ENCODE data around the gene WRAP73.

DNA sequence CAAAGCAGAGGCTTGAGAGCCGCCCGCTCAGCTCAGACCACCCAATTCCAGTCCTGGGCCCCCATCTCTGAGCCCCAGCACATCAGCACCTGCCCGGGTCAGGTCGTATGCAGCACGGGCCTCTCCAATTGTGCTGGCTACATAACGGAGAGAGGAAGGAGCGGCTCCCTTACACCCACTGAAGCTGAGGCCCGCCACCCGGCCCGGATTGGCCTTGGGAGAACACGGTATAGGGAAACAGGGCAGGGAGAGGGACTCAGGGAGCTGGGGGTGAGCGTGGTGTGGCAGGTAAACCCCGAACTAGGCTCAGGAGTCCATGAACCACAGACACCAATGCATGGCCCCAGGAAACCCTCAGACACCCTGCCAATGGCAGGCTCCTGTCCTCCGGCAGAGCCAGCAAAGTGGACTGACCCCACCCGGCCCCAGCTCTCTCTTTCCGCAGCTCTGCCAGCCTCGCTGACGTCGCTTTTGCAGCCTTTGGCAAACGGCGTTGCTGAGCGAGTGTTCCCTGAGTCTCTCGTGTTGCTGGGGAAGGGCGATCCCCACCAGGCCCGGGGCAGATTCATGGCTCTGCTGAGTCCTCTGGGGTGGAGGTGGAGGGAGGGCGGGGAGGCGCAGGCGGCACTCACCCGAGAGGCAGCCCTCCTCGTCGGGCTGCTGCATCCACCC, 55.1 kb downstream of the WRAP73 start:
- TF ChIP-seq, protein P1, sequence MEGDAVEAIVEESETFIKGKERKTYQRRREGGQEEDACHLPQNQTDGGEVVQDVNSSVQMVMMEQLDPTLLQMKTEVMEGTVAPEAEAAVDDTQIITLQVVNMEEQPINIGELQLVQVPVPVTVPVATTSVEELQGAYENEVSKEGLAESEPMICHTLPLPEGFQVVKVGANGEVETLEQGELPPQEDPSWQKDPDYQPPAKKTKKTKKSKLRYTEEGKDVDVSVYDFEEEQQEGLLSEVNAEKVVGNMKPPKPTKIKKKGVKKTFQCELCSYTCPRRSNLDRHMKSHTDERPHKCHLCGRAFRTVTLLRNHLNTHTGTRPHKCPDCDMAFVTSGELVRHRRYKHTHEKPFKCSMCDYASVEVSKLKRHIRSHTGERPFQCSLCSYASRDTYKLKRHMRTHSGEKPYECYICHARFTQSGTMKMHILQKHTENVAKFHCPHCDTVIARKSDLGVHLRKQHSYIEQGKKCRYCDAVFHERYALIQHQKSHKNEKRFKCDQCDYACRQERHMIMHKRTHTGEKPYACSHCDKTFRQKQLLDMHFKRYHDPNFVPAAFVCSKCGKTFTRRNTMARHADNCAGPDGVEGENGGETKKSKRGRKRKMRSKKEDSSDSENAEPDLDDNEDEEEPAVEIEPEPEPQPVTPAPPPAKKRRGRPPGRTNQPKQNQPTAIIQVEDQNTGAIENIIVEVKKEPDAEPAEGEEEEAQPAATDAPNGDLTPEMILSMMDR (IDR thresholded peaks at IDR 0.05) = no peak
- TF ChIP-seq BHLHE40 (IDR thresholded peaks at IDR 0.05; ENCODE audit: low read depth, low read length) = no peak
- no peak for TF ChIP-seq POLR2A (IDR thresholded peaks at IDR 0.05; ENCODE audit: low read length)
- TF ChIP-seq, protein P2, sequence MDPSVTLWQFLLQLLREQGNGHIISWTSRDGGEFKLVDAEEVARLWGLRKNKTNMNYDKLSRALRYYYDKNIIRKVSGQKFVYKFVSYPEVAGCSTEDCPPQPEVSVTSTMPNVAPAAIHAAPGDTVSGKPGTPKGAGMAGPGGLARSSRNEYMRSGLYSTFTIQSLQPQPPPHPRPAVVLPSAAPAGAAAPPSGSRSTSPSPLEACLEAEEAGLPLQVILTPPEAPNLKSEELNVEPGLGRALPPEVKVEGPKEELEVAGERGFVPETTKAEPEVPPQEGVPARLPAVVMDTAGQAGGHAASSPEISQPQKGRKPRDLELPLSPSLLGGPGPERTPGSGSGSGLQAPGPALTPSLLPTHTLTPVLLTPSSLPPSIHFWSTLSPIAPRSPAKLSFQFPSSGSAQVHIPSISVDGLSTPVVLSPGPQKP (IDR thresholded peaks at IDR 0.05; ENCODE audit: low read depth, low read length) = no peak
- no peak for TF ChIP-seq RNF2 (IDR thresholded peaks at IDR 0.05; ENCODE audit: borderline replicate concordance, low read depth)
- no peak for TF ChIP-seq NFE2L2 (conservative IDR thresholded peaks at IDR 0.05; ENCODE audit: low read length)
- no peak for TF ChIP-seq HMGXB4 (CRISPR knock-in tag; IDR thresholded peaks at IDR 0.05; ENCODE audit: borderline replicate concordance)
